Cardiac fibroblast (primary cell): ENCODE data around the gene ENOX2.
A peak's percentile ranks its signal among the peaks of the same experiment; 100 is the strongest.

Experiments
- DNase-seq, 2 donors: peaks; one replicate each; pipeline versions ENCODE4 v3.0.0 to v3.0.0-alpha.2; 2010; ENCODE audit warnings: low read depth in 2 of 2
- H3K4me3 ChIP-seq, 2 donors: replicated peaks in 1 of 2; 1 replicate in 1 of 2; 2 replicates in 1 of 2; pipeline ENCODE4 v1.5.1; 2011; ENCODE audit warnings: low read depth in 2 of 2, low read length in 2 of 2, mild to moderate bottlenecking in 2 of 2, moderate library complexity in 1 of 2
- TF ChIP-seq, protein P1 (sequence below): IDR thresholded peaks from one replicate; pipeline ENCODE4 v1.5.1; 2011; ENCODE audit warnings: low read depth, mild to moderate bottlenecking, low read length, inconsistent platforms

ENOX2 gene

DNA sequence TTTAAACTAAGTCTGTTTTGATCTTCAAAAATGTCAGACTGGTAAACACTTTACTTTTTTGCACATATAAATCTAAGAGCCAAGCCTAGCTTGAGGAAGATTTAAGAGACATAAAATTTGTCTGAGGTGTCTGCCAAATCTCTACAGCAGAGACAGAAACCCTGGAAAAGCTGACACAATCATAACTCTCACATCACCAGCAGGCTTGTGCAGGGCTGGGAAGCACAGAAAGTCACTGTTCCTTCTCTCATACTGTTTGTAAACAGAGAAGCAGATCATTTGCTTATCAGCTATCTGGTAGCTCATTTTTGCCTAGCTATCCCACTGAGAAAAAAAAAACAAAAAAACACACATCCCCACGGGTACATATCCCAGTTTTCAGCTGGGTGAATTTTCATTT lies 7.0 kb downstream of the ENOX2 start:
- no peak overlapping the region for H3K4me3 ChIP-seq
- TF ChIP-seq, protein P1, sequence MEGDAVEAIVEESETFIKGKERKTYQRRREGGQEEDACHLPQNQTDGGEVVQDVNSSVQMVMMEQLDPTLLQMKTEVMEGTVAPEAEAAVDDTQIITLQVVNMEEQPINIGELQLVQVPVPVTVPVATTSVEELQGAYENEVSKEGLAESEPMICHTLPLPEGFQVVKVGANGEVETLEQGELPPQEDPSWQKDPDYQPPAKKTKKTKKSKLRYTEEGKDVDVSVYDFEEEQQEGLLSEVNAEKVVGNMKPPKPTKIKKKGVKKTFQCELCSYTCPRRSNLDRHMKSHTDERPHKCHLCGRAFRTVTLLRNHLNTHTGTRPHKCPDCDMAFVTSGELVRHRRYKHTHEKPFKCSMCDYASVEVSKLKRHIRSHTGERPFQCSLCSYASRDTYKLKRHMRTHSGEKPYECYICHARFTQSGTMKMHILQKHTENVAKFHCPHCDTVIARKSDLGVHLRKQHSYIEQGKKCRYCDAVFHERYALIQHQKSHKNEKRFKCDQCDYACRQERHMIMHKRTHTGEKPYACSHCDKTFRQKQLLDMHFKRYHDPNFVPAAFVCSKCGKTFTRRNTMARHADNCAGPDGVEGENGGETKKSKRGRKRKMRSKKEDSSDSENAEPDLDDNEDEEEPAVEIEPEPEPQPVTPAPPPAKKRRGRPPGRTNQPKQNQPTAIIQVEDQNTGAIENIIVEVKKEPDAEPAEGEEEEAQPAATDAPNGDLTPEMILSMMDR, result no peak
- peak; percentile 24 to 36 for DNase-seq

DNA sequence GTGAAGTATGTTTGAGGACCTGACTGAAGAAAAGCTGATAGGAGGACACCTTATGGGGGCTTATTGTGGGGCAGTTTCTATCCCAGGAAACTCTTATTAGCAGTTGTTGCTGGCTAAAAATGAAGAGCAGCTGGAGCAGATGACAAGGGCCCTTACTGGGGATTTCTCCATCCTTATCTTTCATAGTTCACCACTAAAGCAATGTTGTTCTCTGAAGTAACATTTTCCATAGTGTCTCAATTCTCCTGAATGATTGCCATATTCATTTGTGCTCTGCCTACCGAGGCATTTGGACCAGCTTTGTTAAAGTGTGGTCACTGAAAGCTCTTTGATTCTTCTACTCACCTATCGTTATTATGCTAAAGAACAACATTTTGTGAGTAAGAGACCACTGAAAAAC lies 7.7 kb downstream of the ENOX2 start:
- peak; percentile 43 to 70 for DNase-seq
- TF ChIP-seq, protein P1, result no peak
- H3K4me3 ChIP-seq, result no peak overlapping the region

DNA sequence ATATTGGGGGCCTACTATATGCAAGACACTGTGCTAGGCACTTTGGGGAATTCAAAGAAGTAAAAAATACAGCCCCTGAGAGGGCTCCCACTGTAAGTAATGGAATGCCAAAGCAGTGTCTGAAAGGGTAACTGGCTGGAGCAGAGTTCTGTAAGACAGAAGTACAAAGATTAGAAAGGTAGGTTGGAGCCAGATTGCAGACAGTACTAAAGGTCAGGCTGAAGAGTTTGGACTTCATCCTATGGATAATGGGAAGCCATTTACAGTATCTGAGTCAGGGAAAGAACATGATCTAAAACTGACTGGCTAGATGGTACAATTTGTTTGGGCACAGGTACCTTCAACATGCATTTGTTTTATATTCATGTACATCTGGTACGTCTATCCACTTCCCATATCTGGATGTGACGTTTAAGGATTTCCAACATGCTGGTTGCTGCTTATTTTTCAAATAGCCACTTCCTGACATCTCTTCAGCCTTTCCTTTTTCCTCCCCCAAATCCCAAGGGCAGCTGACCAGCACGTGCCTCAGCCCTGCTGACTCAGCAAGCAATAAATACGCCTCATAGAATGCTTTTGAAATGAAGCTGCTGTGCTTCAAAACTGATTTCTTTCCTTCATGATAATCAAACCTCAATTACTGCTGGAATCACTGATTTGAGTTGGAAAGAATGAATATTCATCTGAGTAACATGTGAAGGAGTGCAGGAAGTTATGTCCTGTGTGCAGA lies 9.5 kb downstream of the ENOX2 start:
- H3K4me3 ChIP-seq, result no peak overlapping the region
- peak; percentile 39 to 74 for DNase-seq
- TF ChIP-seq, protein P1, result no peak

DNA sequence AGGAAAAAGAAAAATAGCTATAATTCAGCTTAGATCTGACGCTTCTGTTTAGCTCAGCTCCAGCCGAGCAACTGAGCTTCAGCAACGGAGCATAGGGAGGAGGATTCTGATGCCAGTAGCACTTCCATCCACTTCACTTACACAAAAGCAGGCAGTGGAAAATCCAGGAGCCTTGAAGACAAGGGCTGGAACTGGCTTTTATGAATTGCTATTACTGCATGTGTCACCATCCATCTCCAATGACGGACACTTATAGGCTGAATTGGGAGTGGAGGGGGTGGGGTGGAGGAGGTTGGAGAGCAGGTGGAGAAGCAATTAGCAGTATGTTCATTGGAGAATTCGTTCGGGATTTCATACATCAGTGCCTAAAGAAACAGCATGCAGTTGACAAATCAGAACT lies 15.6 kb downstream of the ENOX2 start:
- no peak for DNase-seq
- H3K4me3 ChIP-seq, result no peak overlapping the region
- TF ChIP-seq, protein P1, result no peak

DNA sequence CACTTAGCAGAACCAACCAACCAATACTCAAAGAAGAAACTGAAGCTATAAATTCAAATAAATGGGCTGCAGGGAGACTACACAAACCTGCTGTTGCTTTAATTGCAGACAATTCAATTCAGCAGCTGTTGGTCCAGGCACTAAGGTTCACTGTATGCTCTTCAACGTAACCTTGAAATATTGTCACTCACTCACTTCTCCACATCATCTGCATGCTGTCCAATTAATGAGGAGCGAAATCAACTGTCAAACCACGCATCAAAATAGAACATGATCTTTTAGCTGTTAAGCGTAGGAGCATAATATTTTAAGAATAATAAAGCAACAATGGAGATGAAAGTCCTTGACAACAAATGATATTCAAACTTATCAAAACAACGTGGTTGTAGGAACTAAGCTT lies 17.0 kb downstream of the ENOX2 start:
- DNase-seq, result no peak
- TF ChIP-seq, protein P1, result no peak
- no peak overlapping the region for H3K4me3 ChIP-seq

DNA sequence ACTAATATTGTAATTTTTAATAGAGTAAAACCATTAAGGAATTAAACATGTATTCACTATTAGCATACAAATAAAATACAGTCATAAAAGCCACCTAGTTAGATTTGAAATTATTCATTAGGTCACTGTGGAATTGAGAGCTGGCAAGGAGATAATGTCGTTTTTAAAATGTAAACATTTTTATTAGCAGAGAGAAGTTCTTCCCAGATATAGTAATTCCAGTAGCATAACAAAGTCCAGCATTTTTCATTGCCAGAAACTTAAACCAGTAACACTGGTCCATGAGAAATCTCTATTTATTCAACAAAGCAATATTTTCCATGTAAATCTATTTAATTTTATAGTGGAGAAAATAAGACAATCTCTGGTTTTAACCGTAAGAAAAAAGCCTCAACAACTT lies 17.5 kb downstream of the ENOX2 start:
- no peak for DNase-seq
- no peak overlapping the region for H3K4me3 ChIP-seq
- TF ChIP-seq, protein P1, result no peak

DNA sequence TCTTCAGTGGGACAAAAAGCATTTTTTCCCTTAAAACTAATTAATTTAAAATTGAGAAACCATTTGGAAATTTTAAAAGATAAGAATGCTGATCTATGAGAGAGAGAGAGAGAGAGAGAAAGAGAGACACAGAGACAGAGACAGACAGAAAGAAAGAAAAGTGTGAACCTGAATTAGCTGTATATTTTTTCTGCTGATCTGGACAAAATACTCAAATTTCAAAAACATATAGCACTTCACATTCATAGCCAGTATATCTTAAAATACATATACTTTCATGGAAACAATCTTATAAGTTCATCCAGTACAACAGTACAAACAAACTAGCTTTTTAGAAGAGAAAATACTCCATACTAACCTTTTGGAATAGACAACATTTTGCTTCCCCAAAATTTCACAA lies 18.4 kb downstream of the ENOX2 start:
- DNase-seq, result no peak
- H3K4me3 ChIP-seq, result no peak overlapping the region
- TF ChIP-seq, protein P1, result no peak
